NT2/D1 (cell line): ENCODE data around the gene PIEZO1.

ENCODE experiments used
- YY1 ChIP-seq: IDR thresholded peaks from 2 replicates; pipeline ENCODE4 v1.6.1; 2011; ENCODE audit not compliant: insufficient read length, insufficient read depth
- ZNF274 ChIP-seq: IDR thresholded peaks from 2 replicates; pipeline ENCODE4 v1.6.1; 2011; ENCODE audit warnings: mild to moderate bottlenecking, low read depth, low read length

DNA sequence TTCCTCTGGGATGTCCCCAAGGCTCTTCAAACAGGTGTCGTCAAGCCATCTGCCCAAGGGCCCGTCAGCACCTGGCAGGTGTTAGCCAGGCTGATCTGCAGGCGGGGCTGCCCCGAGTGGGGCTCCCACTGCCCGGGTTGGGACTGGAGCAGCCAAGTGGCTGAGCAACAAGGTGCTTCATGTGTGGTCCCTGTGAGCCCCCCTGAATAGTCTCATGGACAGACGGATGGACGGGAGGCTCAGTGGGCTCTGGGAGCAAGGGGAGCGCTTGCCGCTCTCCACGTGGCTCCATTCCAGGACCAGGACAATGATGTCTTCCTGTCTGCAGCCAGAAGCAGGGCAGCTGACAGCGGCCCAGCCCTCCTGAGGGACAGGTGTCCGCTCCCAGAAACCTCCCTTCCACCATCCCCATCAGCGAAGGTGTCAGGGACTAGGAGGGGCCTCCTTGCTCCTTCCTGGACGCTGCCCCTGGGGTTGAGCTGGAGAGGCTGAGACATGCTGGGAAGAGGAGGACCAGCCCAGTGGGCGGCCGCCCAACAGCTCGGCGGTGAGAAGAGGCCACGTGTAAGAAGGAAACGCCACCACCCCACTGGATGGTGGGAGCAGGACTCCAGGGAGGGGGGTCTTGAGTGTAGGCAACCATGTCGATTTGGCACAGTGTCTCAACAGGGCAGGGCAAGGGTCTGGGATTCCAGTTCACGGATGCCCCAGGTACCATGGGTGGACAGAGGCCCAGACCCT is 108.3 kb downstream of the PIEZO1 start:
- no peak for TF ChIP-seq YY1
- no peak for TF ChIP-seq ZNF274
